Endothelial cell of umbilical vein (primary cell): Measurements from ENCODE around the gene IL34. TPM values are rescaled to one million over a fixed set of nuclear protein-coding genes. Genes with fewer than 3 reads are reported as not detected.

Experiments
- BruUV-seq: library from RNA; stranded (reverse); fragments of 400-500 nt; replicated peaks from 2 replicates; lab custom pipeline; 2021; lab: Mats Ljungman, UMichigan
- CTCF ChIA-PET: fragments of 300-600, 350-600 bp; sonication (Branson Sonifier 250); formaldehyde crosslinking; loops from one replicate; lab custom pipeline; 2021; ENCODE audit warnings: antibody characterized with exemption, inconsistent platforms; lab: Charles Lee
- POLR2A ChIA-PET: fragments of 300-600, 350-600 bp; sonication (Branson Sonifier 250); formaldehyde crosslinking; loops from one replicate; lab custom pipeline; 2021; ENCODE audit warnings: antibody characterized with exemption, inconsistent platforms; lab: Charles Lee
- DNase-seq: peaks from one replicate; pipeline ENCODE4 v3.0.0-alpha.2; 2011; ENCODE audit warnings: low read depth, low spot score
- FAIRE-seq: peaks from 2 replicates; lab custom pipeline; 2011; peaks lifted over from hg19 to GRCh38; lab: Jason Lieb, UNC
- H2AFZ ChIP-seq: 2 replicates; pipeline ENCODE4 v1.6.0; 2012; ENCODE audit warnings: low read depth, low read length, control low read depth, inconsistent platforms
- H3K27ac ChIP-seq: 2 replicates; pipeline ENCODE4 v1.5.1; 2011; ENCODE audit warnings: low read depth, mild to moderate bottlenecking, control low read depth, low read length, moderate library complexity; ENCODE audit not compliant: insufficient read depth
- H3K27me3 ChIP-seq, 2 experiments: 2 replicates each; pipeline versions ENCODE4 v1.6.0 to v1.6.1; 2011; ENCODE audit warnings: low read length in 2 of 2, mixed read lengths in 1 of 2; ENCODE audit not compliant: control insufficient read depth in 2 of 2, insufficient read depth in 2 of 2
- H3K36me3 ChIP-seq, 2 experiments: 2 replicates in 1 of 2; 3 replicates in 1 of 2; pipeline ENCODE4 v1.5.1; 2011; ENCODE audit warnings: low read length in 2 of 2, mild to moderate bottlenecking in 1 of 2, moderate library complexity in 1 of 2; ENCODE audit not compliant: control insufficient read depth in 2 of 2, insufficient read depth in 2 of 2; ENCODE audit errors: extremely low read depth in 1 of 2
- H3K4me1 ChIP-seq: 3 replicates; pipeline ENCODE4 v1.5.1; 2011; ENCODE audit warnings: mild to moderate bottlenecking, low read length; ENCODE audit not compliant: control insufficient read depth, insufficient read depth; ENCODE audit errors: extremely low read depth
- H3K4me2 ChIP-seq: 2 replicates; pipeline ENCODE4 v1.6.1; 2011; ENCODE audit warnings: low read length, control low read depth, mixed read lengths; ENCODE audit not compliant: insufficient read depth
- H3K4me3 ChIP-seq, 3 experiments: fragments of 200-600 bp in 1 of 3; sonication (generic), shearing (Covaris generic) in 1 of 3; replicated peaks in 1 of 3; 2 replicates each; pipeline ENCODE4 v1.5.1; 2011 to 2016; ENCODE audit warnings: control low read depth in 3 of 3, low read length in 3 of 3, mild to moderate bottlenecking in 2 of 3, inconsistent platforms in 1 of 3, low read depth in 1 of 3, moderate library complexity in 1 of 3; ENCODE audit not compliant: insufficient read depth in 1 of 3
- H3K79me2 ChIP-seq: 2 replicates; pipeline ENCODE4 v1.6.0; 2012; ENCODE audit warnings: low read length, inconsistent platforms; ENCODE audit not compliant: control insufficient read depth, insufficient read depth
- H3K9ac ChIP-seq: replicated peaks from 2 replicates; pipeline ENCODE3; 2011; ENCODE audit warnings: low read length, control low read depth; ENCODE audit not compliant: insufficient read depth; ENCODE audit errors: extremely low read depth
- H3K9me1 ChIP-seq: replicated peaks from 3 replicates; pipeline ENCODE4 v1.6.0; 2011; ENCODE audit warnings: mild to moderate bottlenecking, low read length; ENCODE audit not compliant: control insufficient read depth, insufficient read depth; ENCODE audit errors: extremely low read depth
- H3K9me3 ChIP-seq: replicated peaks from 2 replicates; pipeline ENCODE4 v1.5.1; 2012; ENCODE audit warnings: low read length, inconsistent platforms; ENCODE audit not compliant: control insufficient read depth, insufficient read depth
- H4K20me1 ChIP-seq: replicated peaks from 2 replicates; pipeline ENCODE3; 2011; ENCODE audit warnings: mild to moderate bottlenecking, low read length; ENCODE audit not compliant: control insufficient read depth, insufficient read depth; ENCODE audit errors: extremely low read depth
- EZH2 ChIP-seq: IDR thresholded peaks from 2 replicates; pipeline ENCODE4 v1.6.1; 2012; ENCODE audit warnings: borderline replicate concordance, low read depth, mild to moderate bottlenecking, moderate library complexity, low read length, inconsistent platforms; ENCODE audit not compliant: severe bottlenecking
- FOS ChIP-seq: IDR thresholded peaks from 2 replicates; pipeline ENCODE4 v1.6.1; 2011; ENCODE audit warnings: mild to moderate bottlenecking, low read length, moderate library complexity, borderline replicate concordance; ENCODE audit not compliant: insufficient read depth
- GATA2 ChIP-seq: IDR thresholded peaks from 2 replicates; pipeline ENCODE4 v1.7.0; 2011; ENCODE audit warnings: low read depth, mild to moderate bottlenecking, moderate library complexity, mixed read lengths, low read length; ENCODE audit not compliant: insufficient read length, insufficient read depth
- JUN ChIP-seq: IDR thresholded peaks from 2 replicates; pipeline ENCODE4 v1.6.1; 2011; ENCODE audit warnings: borderline replicate concordance, low read depth; ENCODE audit not compliant: insufficient read length, insufficient read depth
- MYC ChIP-seq: IDR thresholded peaks from one replicate; pipeline ENCODE4 v1.6.1; 2011; ENCODE audit warnings: mild to moderate bottlenecking, low read depth, low read length
- POLR2A ChIP-seq: IDR thresholded peaks from 2 replicates; pipeline ENCODE4 v1.6.1; 2012; ENCODE audit warnings: low read depth, mild to moderate bottlenecking, control low read depth, low read length
- POLR2AphosphoS5 ChIP-seq: IDR thresholded peaks from 2 replicates; pipeline ENCODE4 v1.6.1; 2012; ENCODE audit warnings: low read depth, mild to moderate bottlenecking, control low read depth, low read length, moderate library complexity; ENCODE audit not compliant: insufficient read depth
- dilution Hi-C: fragments of 300-500 bp; cut with MboI; formaldehyde crosslinking; loops from one replicate; pipeline ENCODE4 v1.15.0; 2019; ENCODE audit warnings: low sequenced_read_pairs; ENCODE audit not compliant: extremely low pct_ligation_motif_present
- intact Hi-C: fragments of 100-400 bp; cut with micrococcal nuclease; formaldehyde crosslinking; loops from one replicate; pipeline ENCODE4 v1.10.0; 2022
- polyA plus RNA-seq, 4 experiments: library from polyadenylated mRNA; depleted of rRNA in 3 of 4; stranded (reverse) in 3 of 4; unstranded in 1 of 4; fragments of >200 nt; gene quantifications; 2 replicates each; pipeline versions ENCODE4 v1.2.1 to v1.2.3, GENCODE V29; 2011 to 2012; ENCODE audit warnings: missing spikeins in 1 of 4
- total RNA-seq: library from RNA; stranded (reverse); gene quantifications from 2 replicates; pipeline ENCODE4 v1.2.3, GENCODE V29; 2021
- TF ChIP-seq, protein P1 (sequence below), 2 donors: IDR thresholded peaks; 1 replicate in 1 of 2; 2 replicates in 1 of 2; pipeline ENCODE4 v1.5.1; 2011; ENCODE audit warnings: low read length in 2 of 2, mild to moderate bottlenecking in 2 of 2, moderate library complexity in 2 of 2, control low read depth in 1 of 2, inconsistent platforms in 1 of 2, low read depth in 1 of 2; ENCODE audit not compliant: insufficient read depth in 1 of 2; ENCODE audit errors: extremely low read depth in 1 of 2
- TF ChIP-seq, protein P2 (sequence below): IDR thresholded peaks from 2 replicates; pipeline ENCODE4 v1.6.1; 2011; ENCODE audit not compliant: insufficient read depth, insufficient read length

Gene IL34
- total and polyA plus RNA-seq, 2 donors (not counting 3 experiments of a cell fraction or from before 2014, with no cell fraction given), result 0.88 to 0.97 TPM

DNA sequence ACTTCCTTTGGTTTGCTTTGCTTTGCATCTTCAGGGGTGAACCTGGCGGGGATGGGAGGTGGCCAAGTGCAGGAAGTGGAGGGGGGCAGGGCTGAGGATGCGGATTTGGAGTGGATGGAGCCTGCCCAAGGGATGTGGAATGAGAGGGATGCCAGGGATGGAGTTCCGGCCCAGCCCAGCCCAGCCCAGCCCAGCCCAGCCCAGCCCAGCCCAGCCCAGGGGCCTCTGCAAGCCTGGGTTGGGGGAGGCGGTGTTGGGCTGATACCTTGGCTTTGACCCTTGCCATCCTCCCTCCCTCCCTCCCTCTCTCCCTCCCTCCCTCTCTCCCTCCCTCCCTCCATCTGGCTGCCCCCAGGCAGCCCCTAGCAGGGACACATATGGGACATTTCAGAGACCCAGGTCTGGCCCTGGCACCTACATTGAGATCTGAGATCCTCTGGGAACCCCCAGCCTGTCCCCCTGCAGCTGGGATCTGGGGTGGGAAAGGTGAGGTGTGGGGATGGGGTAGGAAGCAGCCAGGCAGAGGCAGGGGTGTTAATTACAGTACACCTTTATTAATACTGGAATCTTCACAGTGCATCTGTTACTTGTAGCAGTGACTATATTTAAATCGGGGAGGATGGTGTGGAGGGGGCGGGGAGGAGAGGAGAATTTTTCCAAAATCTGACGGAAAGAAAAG lies 14.5 kb downstream of the IL34 start:
- no peak overlapping the region for H3K9ac ChIP-seq
- dilution Hi-C loops (loop anchor here (25.0 kb wide), 1 partner anchor 124 kb away; no protein-coding TSS in a partner anchor), intact Hi-C loops (no loop called here)
- no peak overlapping the region for H3K27ac ChIP-seq
- DNase-seq (no peak), FAIRE-seq (no peak)
- no peaks in the 10 kb centered on the region for H3K27me3 ChIP-seq
- TF ChIP-seq JUN (no peak), MYC (no peak), EZH2 (no peak), POLR2A (no peak), POLR2AphosphoS5 (no peak), GATA2 (no peak), FOS (no peak)
- TF ChIP-seq, protein P1, sequence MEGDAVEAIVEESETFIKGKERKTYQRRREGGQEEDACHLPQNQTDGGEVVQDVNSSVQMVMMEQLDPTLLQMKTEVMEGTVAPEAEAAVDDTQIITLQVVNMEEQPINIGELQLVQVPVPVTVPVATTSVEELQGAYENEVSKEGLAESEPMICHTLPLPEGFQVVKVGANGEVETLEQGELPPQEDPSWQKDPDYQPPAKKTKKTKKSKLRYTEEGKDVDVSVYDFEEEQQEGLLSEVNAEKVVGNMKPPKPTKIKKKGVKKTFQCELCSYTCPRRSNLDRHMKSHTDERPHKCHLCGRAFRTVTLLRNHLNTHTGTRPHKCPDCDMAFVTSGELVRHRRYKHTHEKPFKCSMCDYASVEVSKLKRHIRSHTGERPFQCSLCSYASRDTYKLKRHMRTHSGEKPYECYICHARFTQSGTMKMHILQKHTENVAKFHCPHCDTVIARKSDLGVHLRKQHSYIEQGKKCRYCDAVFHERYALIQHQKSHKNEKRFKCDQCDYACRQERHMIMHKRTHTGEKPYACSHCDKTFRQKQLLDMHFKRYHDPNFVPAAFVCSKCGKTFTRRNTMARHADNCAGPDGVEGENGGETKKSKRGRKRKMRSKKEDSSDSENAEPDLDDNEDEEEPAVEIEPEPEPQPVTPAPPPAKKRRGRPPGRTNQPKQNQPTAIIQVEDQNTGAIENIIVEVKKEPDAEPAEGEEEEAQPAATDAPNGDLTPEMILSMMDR (IDR thresholded peaks at IDR 0.05; ENCODE audit: extremely low read depth in 1 of 2, insufficient read depth in 1 of 2, low read depth in 1 of 2, low read length in 2 of 2), result no peak
- TF ChIP-seq, protein P2, sequence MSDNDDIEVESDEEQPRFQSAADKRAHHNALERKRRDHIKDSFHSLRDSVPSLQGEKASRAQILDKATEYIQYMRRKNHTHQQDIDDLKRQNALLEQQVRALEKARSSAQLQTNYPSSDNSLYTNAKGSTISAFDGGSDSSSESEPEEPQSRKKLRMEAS, result no peak
- no peak overlapping the region for H3K4me2 ChIP-seq
- H3K4me3 ChIP-seq, result no peak overlapping the region
- no peaks in the 10 kb centered on the region for H3K9me3 ChIP-seq
- H3K79me2 ChIP-seq, result no peaks in the 10 kb centered on the region
- H3K9me1 ChIP-seq, result no peaks in the 10 kb centered on the region
- ChIA-PET CTCF (interaction anchor here (4.2 kb wide), 1 partner anchor 110 kb away, joined by 19 read pairs; no protein-coding TSS in a partner anchor), POLR2A (no interaction called here)
- no peak overlapping the region for H2AFZ ChIP-seq
- H3K4me1 ChIP-seq, result no peaks in the 10 kb centered on the region
- no TSS peak for BruUV-seq
- H3K36me3 ChIP-seq, result peaks cover 4 to 18% of the 10 kb centered on the region in 2 experiments
- no peaks in the 10 kb centered on the region for H4K20me1 ChIP-seq
